Measurements from ENCODE around the gene RHO. TPM values are rescaled to one million over a fixed set of nuclear protein-coding genes. Genes with fewer than 3 reads are reported as not detected.
"Not testable (repeated sequence)": the region's sequence is repeated elsewhere in the genome, so short reads cannot be mapped to it uniquely, and the experiment has no call there.

The RHO gene
- total RNA-seq, 1 donor = not detected

DNA sequence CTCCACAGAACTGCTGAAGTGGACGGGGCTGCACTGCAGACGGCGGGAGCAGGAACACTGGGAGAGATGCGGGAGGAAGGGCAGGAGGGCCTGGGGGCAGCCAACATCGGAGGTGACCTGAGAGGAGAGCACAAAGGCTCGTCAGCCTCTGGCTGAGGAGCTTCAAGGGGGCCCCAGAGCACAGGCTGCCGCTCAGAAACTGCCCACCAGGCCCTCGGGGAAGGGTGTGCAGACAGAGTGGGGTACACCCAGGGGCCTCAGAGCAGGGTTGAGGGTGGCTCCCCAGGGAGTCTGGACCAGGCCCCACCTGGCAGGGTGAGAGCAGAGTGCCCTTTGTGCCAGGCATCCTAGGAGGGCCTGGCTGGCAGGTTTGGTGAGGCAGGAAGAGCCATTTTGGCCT is 14.7 kb upstream of the RHO start:
- no peak overlapping the region for H3K4me3 ChIP-seq (ENCODE audit: low read depth, low read length)
- TF ChIP-seq, protein P1, sequence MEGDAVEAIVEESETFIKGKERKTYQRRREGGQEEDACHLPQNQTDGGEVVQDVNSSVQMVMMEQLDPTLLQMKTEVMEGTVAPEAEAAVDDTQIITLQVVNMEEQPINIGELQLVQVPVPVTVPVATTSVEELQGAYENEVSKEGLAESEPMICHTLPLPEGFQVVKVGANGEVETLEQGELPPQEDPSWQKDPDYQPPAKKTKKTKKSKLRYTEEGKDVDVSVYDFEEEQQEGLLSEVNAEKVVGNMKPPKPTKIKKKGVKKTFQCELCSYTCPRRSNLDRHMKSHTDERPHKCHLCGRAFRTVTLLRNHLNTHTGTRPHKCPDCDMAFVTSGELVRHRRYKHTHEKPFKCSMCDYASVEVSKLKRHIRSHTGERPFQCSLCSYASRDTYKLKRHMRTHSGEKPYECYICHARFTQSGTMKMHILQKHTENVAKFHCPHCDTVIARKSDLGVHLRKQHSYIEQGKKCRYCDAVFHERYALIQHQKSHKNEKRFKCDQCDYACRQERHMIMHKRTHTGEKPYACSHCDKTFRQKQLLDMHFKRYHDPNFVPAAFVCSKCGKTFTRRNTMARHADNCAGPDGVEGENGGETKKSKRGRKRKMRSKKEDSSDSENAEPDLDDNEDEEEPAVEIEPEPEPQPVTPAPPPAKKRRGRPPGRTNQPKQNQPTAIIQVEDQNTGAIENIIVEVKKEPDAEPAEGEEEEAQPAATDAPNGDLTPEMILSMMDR (IDR thresholded peaks at IDR 0.05; ENCODE audit: insufficient read depth, low read depth, low read length) = no peak
- no peak for DNase-seq (ENCODE audit: low read depth)

DNA sequence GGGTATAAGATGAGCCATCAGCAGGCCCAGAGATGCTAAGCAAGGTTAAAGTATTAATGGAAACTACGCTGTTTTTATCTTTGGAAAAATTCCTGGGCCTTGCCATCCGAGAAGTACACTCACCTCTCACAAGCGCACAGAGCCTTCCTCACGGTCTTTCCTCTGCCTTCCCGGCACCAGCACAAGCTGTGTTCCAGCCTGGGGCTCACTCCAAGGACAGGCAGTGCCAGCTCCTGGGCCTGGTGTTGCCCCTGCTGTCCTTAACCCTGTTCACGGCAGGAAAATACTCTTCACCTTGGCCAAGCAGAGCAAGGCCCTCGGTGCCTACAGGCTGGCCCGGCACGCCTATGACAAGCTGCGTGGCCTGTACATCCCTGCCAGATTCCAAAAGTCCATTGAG is 14.3 kb upstream of the RHO start:
- H3K4me3 ChIP-seq (ENCODE audit: low read depth, low read length) = no peak overlapping the region
- DNase-seq (ENCODE audit: low read depth) = no peak
- TF ChIP-seq, protein P1 (IDR thresholded peaks at IDR 0.05; ENCODE audit: insufficient read depth, low read depth, low read length) = no peak

DNA sequence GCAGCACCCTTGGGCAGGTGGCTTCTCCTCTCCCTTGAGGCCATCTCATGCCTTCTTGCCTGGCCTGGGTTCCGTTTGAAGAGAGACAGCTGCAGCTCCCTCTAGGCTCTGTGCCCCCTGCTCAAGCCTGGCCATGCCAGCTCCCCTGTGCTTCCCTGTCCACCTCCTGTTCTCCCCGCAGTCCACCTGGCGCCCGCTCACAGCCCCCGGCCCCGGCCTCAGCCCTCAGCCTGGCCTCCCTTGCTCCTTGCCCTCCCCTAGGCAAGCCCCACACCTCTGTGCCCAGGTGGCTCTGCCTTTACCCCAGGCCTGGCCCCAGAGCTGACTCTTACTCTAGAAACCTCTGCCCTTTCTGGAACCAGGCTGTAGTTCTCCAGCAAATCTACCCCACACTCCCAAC is 13.9 kb upstream of the RHO start:
- H3K4me3 ChIP-seq (ENCODE audit: low read depth, low read length) = no peak overlapping the region
- TF ChIP-seq, protein P1 (IDR thresholded peaks at IDR 0.05; ENCODE audit: insufficient read depth, low read depth, low read length) = no peak
- no peak for DNase-seq (ENCODE audit: low read depth)

DNA sequence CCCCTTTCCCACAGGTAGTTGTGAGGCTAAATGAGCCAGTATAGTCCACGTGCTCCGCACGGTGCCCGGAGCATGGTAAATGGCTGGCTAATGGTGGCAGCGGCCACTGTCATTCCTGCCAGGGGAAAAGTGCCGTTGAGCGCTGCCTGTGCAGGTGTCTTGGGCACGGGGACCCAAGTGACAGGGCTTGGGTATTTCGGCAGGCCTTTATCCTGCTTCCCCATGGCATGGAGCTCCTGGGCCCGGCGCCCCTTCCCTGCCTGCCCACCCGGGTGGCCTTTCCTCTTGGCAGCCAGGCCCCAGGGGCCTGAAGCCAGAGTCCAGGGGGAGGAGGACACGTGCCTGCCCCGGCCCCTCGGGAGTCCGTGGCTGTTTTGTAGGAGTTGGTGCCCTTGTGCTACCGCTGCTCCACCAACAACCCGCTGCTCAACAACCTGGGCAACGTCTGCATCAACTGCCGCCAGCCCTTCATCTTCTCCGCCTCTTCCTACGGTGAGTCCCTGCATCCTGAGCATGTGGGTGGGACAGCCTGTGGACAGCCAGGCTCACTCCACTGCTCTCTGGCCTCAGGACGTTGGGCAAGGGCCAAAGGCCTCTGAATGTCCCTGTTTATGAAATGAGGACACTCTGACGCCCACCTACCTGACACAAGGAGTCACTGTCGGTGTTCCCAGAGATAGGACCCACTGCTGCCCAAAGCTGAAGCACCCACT is 13.2 kb upstream of the RHO start:
- not testable (repeated sequence) for DNase-seq (ENCODE audit: low read depth); H3K4me3 ChIP-seq (ENCODE audit: low read depth, low read length)

DNA sequence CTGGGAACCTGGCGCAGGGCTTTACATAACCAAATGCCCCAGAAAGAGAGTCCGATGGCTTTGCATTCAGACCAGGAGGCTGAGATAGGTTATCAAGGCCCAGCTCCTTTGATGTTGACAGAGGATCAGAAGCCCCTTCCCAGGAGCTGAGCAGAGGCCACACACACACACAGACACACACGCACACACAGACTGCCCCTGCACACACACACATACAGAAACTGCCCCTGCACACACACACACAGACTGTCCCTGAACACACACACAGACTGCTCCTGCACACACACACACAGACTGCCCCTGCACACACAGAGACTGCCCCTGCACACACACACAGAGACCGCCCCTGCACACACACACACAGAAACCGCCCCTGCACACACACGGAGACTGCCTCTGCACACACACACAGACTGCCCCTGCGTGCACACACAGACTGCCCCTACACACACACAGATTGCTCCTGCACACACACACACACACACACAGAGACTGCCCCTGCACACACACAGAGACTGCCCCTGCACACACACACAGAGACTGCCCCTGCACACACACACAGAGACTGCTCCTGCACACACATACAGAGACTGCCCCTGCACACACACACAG is 12.5 kb upstream of the RHO start:
- not testable (repeated sequence) for H3K4me3 ChIP-seq (ENCODE audit: low read depth, low read length); DNase-seq (ENCODE audit: low read depth)

DNA sequence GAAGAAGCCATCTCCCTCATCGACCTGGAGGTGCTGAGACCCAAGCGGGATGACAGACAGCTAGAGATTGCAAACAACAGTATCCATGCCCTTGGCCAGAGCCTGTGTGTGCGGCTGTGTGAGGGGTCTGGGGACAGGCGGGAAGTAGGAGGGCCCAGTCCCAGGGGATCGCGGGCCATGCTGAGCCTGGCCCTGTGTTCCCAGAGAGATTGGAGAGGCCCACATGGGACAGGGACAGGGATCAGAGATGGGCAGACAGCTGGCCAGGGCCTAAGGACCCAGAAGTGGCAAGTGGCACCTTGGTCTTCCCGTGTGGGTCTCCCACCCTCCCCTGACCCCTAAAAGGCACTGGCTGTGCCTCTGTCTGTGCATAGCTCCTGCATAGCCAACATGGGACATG is 10.9 kb upstream of the RHO start:
- H3K4me3 ChIP-seq (ENCODE audit: low read depth, low read length) = no peak overlapping the region
- DNase-seq (ENCODE audit: low read depth) = no peak
- TF ChIP-seq, protein P1 (IDR thresholded peaks at IDR 0.05; ENCODE audit: insufficient read depth, low read depth, low read length) = no peak

DNA sequence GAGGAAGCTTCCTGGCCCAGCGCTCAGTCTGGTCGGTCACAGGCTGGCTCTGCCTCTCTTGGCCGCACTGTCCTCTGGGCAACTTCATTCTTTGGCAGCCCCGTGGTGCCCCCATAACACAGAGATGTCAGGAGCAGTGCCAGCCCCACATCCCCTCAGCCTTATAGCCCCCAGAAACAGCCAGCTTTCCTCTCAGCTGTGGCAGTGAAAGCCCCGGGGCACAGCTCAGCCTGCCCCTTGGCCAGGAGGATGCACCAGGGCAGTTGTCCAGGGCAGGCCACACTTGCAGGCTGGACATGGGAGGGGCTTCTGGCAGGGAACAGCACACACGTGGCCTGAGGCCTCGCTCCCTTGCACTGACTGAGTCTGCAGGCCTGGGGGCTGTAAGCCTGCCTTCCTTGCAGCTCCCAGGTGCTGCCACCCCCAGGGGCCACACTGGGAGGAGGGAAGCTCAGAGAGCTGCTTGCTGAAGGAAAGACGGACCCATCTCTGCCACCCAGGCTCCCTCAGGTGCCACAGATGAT is 10.3 kb upstream of the RHO start:
- TF ChIP-seq, protein P1 (IDR thresholded peaks at IDR 0.05; ENCODE audit: insufficient read depth, low read depth, low read length) = no peak
- no peak for DNase-seq (ENCODE audit: low read depth)

DNA sequence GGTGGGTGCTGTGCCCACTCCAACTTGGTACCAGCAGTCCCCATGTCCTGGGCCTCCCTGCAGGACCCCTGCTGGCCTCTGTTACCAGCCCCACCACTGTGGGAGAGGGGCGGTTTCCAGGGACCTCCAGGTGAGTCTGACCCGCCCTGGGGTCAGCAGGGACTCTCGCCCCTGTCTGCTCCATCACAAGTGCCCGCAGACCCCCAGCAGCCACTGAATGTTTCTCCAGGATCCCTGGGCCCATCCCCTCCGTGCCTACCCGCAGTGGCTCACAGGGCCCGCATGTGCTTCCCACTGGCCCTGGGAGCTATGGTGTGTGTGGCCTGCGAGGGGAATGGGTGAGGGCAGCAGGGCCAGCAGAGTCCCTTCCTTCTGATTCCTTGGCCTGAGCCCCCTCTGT is 9.9 kb upstream of the RHO start:
- DNase-seq (ENCODE audit: low read depth) = no peak
- TF ChIP-seq, protein P1 (IDR thresholded peaks at IDR 0.05; ENCODE audit: insufficient read depth, low read depth, low read length) = no peak
- H3K4me3 ChIP-seq (ENCODE audit: low read depth, low read length) = no peak overlapping the region

More for the DNA sequence above, 10.3 kb upstream of the RHO start:
- H3K4me3 ChIP-seq (ENCODE audit: low read depth, low read length) = no peak overlapping the region

All from fibroblast of villous mesenchyme (primary cell).